ENCODE data around the gene ENHO.

The ENHO gene

DNA sequence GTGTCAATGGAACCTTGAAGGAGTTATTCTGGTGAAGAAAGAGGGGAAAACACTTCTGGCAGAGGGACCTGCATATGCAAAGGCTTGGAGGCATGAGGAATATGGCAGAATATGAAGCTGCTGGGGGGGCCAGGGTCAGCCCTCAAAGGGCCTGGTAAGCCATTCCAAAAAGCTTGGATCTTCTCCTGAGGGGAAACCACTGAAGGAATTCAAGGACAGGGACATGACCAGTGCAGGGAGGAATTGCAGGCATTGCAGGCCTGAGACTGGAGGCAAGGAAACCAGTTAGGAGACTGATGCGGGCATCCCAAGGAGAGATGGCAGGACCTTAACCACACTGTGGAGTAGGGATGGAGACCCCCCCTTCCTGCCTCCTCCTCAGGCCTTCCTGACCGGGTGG, 21.4 kb downstream of the ENHO start:
- H3K4me3 ChIP-seq (ENCODE audit: low read depth, low read length) = no peak overlapping the region
- TF ChIP-seq, protein P1, sequence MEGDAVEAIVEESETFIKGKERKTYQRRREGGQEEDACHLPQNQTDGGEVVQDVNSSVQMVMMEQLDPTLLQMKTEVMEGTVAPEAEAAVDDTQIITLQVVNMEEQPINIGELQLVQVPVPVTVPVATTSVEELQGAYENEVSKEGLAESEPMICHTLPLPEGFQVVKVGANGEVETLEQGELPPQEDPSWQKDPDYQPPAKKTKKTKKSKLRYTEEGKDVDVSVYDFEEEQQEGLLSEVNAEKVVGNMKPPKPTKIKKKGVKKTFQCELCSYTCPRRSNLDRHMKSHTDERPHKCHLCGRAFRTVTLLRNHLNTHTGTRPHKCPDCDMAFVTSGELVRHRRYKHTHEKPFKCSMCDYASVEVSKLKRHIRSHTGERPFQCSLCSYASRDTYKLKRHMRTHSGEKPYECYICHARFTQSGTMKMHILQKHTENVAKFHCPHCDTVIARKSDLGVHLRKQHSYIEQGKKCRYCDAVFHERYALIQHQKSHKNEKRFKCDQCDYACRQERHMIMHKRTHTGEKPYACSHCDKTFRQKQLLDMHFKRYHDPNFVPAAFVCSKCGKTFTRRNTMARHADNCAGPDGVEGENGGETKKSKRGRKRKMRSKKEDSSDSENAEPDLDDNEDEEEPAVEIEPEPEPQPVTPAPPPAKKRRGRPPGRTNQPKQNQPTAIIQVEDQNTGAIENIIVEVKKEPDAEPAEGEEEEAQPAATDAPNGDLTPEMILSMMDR (IDR thresholded peaks at IDR 0.05; ENCODE audit: borderline replicate concordance, insufficient read depth, low read depth, low read length) = no peak

DNA sequence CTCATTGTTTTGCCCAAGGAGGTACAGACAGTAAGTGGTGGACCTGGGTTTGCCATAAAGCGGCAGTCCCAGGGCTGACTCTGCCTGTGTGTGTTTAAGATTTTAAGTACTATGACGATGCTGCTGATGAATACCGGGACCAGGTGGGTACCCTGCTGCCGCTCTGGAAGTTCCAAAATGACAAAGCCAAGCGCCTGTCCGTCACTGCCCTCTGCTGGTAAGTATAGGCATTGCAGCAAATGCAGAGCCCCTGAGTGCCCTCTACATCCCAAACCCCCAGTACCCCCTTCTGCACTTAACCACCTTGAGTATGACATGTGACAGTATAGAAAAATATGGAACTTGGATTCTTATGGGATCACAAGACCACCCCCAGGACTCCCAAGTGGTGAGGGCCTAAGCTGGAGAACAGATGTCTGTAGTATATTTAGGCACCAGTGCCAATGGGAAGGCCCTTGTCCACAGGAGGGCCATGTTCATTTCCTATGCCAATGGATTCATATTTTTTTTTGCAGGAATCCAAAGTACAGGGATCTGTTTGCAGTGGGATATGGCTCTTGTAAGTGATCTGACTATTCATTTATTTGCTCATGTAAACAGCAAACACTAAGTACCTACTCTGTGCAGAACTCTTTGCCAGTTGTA, 22.0 kb downstream of the ENHO start:
- TF ChIP-seq, protein P1 (IDR thresholded peaks at IDR 0.05; ENCODE audit: borderline replicate concordance, insufficient read depth, low read depth, low read length) = peak; percentile 97
- H3K4me3 ChIP-seq (ENCODE audit: low read depth, low read length) = no peak overlapping the region

DNA sequence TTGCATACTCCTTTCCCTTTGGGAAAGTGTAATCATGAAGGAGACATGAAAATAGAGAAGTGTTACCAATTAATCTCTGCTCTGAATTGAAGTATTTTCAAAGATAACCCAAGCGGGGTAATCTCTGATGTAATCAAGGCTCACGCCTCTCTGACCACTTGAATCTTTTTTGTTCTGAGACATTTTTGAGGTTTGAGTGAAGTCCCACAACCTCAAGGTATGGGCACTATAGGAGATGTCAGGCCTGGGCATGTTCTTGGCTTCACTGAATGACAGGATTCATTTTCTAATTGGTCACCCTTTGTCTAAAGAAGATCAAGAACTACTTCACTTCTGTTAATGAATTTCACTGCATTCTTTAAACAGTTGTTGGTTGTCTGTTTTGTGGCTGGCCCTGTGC, 23.7 kb downstream of the ENHO start:
- TF ChIP-seq, protein P1 (IDR thresholded peaks at IDR 0.05; ENCODE audit: borderline replicate concordance, insufficient read depth, low read depth, low read length) = no peak
- no peak overlapping the region for H3K4me3 ChIP-seq (ENCODE audit: low read depth, low read length)

- TF ChIP-seq, protein P1 (IDR thresholded peaks at IDR 0.05; ENCODE audit: borderline replicate concordance, insufficient read depth, low read depth, low read length) = no peak
- H3K4me3 ChIP-seq (ENCODE audit: low read depth, low read length) = no peak overlapping the region
Observed at GRCh38 chr9:34498553-34498952, 24.2 kb downstream of the ENHO start.

DNA sequence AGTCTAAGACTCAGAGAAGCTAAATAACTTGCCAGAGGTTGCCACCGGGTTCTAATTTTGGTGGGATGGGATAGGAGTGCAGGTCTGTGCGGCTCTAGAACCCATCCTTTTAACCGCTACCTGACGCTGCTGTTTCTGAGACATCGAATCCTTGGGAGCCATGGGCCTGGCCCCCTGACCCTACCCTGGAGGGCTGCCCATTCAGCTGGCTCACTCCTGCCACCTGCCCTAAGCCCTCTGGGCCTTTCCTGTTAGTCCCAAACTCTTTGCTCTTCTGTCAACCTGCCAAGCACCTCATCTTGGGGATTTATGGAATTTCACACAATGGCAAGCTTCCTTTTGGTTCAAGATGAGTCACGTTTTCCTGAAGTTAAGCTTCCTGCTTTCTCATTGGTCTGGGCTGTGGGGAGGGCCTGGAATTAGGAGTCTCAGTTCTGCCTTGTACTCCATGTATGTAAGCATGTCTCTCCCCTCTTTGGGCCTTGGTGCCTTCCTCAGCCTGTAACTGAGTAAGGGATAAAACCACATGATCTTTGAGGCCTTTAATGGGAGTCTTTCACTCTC, 26.6 kb downstream of the ENHO start:
- TF ChIP-seq, protein P1 (IDR thresholded peaks at IDR 0.05; ENCODE audit: borderline replicate concordance, insufficient read depth, low read depth, low read length) = no peak
- no peak overlapping the region for H3K4me3 ChIP-seq (ENCODE audit: low read depth, low read length)

- TF ChIP-seq, protein P1 (IDR thresholded peaks at IDR 0.05; ENCODE audit: borderline replicate concordance, insufficient read depth, low read depth, low read length) = no peak
- H3K4me3 ChIP-seq (ENCODE audit: low read depth, low read length) = no peak overlapping the region
Observed at GRCh38 chr9:34493972-34494535, 28.7 kb downstream of the ENHO start.

DNA sequence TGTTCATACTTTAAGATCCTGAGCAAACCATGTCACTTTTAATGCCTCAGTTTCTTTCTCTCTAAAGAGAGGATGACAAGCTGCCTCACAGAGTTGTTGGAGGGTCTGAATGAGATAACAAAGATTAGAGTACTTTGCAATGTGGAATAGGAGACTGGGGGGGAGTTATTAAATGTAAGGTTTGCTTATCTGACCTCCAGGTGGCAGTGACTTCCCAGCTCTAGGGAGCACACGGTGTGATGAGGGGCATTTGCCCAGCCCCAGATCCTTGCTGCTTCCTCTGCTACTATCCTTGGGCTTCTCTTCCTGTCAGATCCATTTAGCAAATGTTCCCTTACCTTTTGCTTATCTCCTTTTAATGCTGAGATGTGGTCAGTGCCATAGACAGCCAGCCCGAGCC, 30.7 kb downstream of the ENHO start:
- H3K4me3 ChIP-seq (ENCODE audit: low read depth, low read length) = no peak overlapping the region
- TF ChIP-seq, protein P1 (IDR thresholded peaks at IDR 0.05; ENCODE audit: borderline replicate concordance, insufficient read depth, low read depth, low read length) = no peak
